SKM-1 treated with dmso at 0.1 percent for 144 hours (cell line): ENCODE measurements around the gene GNB1L.

Source experiments
- DNase-seq: peaks from one replicate; lab custom pipeline; 2025; ENCODE audit not compliant: unreplicated experiment; lab: John Stamatoyannopoulos, UW

Gene GNB1L, protein sequence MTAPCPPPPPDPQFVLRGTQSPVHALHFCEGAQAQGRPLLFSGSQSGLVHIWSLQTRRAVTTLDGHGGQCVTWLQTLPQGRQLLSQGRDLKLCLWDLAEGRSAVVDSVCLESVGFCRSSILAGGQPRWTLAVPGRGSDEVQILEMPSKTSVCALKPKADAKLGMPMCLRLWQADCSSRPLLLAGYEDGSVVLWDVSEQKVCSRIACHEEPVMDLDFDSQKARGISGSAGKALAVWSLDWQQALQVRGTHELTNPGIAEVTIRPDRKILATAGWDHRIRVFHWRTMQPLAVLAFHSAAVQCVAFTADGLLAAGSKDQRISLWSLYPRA

DNA sequence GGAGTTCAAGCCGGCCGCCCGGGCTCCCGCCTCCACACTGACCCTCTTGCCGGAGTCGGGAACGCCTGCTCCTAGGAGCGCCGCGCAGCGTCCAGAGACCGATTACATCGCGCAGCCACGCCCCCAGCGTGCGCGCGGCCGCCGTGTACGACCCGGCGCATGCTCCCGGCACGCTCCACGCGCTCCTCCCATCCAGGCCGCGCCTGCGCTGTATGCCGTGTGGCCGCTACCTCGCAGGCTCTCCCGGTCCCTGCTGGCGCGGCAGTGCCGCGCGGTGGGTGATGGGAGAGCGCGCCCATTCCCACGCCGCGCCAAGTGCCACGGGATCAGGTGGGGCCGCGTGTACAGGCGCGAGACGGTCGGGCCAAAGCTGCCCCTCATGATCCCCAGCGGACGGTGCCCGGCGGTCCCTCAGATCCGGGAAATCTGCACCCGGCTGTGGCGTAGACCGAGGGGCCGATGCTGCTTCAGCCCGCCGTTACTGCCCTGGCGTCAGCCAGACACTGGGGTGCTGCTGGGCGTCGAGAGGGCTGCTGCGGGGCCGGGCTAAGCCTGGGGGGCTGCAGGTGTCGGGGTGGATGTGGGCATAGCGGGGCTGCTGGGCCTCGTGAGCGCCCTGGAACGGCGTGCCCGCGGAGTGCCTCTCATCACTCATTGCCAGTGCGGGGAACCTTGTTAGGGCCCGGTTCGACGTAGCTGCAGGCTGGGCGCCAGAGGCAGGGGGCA lies at the start of gene GNB1L, which contains the start of gene RTL10:
Gene GNB1L (minus strand): TSS at position 97 of the 726 bp plus-strand sequence. CDS start 33,519 bp downstream, outside the sequence.
Gene RTL10 (minus strand): TSS at position 97 of the 726 bp plus-strand sequence. CDS start 2,613 bp downstream, outside the sequence.
- peak; percentile 90 for DNase-seq

DNA sequence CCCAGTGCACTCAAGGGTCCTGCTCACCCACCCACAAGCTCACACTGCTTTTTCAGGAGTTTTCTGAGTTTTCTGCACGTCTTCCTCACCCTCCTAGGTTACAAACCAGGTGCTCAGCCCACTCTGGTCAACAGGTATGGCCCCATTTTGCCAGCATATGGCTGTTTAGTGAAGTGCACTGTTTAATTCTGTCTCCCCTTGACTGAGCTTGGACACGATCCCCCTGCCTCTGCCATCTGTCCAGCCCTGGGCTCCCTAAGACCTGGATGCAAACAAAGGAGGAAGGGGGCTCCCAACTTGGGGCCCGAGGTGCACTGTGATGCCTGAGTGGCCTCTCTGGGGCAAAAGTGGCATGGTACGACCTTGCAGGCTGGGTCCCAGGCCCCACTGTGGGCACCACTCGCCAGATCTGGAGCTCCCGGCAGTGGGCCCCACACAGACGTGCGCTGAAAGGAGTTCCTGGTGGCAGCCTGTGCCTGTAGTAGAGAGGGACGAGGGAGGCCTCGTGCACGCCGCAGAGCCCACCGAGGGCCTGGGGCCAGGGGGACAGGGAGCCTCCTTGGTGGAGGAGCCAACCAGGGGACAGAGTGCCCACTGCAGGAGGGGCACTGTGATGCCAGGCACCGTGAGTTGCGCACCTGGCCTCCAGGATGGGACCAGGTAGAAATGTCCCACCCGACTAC lies 49.6 kb upstream of the GNB1L start:
- no peak for DNase-seq

DNA sequence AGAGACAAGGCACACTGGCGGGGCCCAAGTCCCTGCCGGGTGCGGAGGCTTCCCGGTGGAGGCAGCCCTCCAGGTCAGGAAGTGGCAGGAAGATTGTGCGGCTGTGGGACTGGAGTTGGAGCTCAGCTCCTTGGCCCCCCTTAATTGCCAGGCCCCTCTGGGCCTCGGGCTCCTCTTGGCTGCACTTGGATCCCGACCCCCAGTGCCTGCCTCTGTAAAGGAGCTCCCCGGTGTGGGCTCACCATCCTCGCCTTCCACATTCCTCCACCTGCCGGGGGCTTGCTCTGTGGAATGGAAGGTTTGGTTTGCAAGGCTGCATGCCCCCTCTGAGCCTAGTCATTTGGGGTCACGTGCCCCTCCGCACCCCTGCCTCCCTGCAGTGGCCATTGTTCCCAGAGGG lies 48.8 kb upstream of the GNB1L start:
- no peak for DNase-seq

DNA sequence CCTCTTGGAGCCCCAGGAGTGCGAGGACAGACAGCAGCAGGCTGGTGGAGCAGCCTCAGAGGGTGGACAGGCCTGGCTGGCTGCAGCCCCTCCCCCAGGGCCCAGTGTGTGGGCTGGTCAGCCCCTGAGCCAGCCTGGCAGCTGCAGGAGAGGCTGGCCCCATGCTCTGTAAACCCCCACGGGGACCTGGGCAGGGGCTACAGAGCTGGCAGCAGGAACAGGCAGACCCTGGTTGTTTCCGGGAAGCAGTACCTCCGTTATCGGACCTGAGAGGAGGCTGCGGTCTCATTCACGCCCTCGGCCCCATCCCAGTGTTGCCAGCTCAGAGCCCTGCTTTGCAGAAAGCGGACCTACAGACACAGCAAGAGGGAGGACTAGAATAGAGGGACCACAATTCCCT lies 48.4 kb upstream of the GNB1L start:
- no peak for DNase-seq

DNA sequence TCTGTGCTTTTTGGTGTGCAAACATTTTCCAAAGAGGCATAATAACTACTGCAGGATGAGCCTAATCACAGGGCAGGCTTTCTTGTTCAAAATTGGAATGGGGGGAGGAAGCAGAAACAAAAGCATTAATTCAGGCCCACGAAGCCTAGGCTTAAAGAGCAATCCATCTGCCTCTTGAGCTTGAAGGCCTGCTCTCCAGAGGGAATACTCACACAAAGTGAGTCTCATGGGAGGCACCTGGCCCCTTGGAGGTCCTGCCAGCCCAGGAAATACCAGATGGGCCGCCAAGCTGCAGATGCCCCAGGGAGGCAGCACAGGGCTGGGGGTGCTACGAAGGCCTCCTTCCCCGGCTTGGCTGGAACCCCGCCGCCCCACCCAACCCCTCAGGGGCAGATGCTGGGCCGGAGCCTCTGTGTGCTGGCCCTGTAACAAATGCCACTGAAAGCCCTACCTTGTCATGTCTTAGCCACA lies 47.6 kb upstream of the GNB1L start:
- no peak for DNase-seq

DNA sequence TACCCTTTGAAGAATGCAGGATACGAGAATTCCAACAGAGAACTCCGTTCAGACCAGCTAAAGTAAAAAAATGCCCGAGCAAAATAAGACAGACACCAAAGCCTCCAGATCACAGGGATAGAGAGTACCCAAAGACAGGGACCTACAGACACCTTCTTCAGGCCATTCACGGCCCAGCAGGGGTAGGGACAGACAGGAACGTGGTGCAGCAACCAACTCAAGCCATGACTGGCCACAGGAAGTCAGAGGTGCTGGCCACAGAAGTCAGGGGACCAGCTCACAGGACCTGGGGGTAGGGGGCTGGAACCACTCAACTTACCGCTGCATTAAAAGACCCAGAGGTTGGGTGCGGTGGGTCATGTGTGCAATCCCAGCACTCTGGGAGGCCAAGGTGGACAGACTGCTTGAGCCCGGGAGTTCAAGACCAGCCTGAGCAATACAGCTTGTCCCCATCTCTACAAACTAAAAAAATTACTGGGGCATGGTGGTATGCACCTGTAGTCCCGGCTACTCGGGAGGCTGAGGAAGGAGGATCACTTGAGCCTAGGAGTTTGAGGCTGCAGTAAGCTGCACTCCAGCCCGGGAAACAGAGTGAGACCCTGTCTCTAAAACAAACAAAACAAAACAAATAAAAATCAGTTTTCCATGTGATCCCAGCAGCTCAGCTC lies 47.0 kb upstream of the GNB1L start:
- no peak for DNase-seq

DNA sequence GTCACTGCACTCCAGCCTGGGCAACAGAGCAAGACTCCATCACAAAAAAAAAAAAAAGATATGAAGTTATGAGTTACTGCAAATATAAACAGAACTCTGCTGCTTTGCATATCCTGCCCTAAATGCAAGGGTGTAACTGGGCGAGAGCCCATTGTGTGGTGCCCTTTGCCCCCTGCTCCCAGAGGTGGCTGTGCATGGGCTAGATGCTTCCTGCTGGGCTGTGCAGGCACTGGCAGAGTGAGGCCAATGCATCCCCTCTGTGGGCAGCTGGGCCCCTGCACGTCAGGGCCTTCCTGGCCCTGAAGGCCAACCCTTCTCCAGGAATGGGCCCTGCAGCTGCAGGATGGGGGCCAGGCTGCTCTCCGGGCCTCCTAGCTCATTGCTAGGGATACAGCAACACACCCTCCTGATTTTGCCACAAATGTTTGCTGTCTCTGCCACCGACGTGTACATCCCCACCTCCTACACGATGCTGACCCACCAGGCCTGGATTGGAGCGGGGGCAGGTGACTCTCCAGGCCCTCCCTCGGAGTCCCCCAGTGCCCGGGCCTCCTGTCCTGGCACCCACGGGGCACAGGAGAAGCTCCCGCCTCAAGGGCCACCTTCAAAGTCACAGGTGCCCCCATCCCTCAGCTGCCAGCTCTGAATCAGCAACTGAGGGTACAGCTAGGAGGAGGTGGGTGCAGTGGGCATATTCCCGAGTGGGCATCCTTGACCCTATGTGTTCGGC lies 46.2 kb upstream of the GNB1L start:
- no peak for DNase-seq

DNA sequence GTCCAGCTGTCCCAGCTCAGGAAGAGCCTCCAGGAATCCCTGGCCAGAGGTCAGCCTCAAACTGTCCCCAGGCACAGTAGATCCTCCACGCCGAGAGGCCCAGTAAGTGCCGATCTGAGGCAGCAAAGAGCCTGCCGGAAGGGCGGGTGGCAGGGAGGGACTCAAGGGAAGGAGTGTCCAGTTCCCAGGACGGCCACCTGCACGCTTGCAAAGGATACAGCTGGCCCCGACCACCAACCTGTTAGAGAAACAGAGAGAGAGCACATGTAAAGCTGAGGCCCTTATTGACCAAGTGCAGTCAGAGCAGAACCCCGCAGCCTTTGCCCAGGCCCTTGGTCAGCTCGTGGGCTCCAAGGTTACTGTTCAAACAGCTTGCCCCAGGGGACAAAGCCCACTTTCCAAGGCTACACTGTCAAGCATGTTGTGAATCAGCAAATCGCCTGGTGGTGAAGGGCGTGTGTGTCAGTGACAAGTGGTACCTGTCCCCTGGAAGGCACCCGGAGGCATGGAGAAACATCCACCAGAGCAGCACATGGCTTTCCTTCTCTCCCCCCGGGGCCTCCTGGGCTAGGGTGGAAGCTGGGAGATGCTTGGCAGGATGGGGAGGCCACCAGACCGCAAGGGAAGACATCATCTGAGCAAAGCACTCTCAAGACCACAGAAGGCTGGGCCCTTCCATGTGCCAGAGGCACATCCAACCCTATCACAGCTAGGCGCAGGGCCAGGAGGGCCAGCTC lies 44.3 kb upstream of the GNB1L start:
- no peak for DNase-seq

DNA sequence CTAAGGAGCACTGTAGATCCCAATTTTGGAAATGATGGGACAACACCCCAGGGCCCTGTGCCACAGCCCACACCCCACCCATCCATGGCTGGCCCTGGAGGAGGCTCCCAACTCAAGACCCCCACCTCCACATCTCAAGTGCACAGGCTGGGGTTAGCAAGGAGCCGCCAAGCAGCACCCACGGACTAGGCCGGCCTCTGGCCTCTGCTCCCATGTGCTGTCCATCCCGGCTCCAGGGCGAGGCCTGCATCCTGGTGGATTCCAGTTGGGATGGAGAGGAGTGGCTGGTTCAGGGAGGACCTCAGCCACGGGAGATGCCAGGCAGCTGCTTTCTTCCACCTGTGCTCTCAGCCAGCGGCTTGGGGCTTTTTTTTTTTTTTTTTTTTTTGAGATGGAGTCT lies 43.5 kb upstream of the GNB1L start:
- no peak for DNase-seq

DNA sequence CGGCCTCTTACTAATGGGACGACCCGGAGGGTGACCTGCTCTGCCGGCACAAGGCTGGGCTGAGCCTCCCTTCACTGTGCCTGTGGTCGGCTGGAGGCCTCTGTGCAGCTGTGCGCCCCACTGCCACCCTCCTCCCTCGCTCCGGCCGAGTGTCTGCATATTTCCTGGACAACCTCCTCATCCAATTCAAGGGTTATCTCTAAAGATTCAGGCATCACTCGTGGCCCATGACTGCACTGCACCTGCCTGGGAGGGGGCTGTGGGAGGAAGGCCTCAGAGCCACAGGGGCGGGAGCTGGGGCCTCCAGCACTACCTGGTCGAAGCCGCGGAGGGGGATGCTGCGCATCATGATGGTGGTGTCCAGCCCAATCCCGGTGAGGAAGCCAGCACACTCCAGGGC lies 43.1 kb upstream of the GNB1L start:
- no peak for DNase-seq

DNA sequence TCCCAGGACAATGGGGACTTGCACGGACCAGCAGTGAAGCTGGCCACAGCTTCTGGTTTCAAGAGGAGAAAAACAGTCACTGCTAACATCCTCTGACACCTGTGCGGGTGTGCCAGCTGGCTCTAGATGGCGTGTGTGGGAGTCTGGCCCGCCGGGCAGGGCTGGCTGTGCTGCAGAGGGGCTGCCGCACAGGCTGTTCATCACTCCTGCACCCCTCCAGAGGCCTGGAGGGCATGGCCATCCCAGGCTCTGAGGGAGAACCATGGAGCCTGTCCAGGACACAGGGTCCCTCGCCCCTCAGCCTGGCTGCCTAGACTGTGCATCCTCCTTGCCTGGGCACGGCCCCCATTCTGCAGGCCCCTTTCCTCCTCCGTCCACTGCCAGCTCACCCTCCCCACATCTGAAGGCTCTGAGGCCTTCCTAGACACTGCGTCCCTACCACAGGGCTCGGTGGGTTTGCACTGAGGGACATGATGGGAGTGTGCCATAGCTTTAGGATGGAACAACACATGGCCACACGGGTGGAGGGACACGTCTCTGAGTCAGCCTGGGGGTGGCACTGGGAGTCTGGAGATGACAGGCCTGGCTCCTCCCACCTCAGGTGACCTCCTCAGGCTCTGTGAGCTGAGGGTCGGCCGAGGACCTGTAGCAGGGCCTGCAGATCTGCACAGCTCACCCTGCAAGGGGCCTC lies 42.1 kb upstream of the GNB1L start:
- DNase-seq = no peak

DNA sequence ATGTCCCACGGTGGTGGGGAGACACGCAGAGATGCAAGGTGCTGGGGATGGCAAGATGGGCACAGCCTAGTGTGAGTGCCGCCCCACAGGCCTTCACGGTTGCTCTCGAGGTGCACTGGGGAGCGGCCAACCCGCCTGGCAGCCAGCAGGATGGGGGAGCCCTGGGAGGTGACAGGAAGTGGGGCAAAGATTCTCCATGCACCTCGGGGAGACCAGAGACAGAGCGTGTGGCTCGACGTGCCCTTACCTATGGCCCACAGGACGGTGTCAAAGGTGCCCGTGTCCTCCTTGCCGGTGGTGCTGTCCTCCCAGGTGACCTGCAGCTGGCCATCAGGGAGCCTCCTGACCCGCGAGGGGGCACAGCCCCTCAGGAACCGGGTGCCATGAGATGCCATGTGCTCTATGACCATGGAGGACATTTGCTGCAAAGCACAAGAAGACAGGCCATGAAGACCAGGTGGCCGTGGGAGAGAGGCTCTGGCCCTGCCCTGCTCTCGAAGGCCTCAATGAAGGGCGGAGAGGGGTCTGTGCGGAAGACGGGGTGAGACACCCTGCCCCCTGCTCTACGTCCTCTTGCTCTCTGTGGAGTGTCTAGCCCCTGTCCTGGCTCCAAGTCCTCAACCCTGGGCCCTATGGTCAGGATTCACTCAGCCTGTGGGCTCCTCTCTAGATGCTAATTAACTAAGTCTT lies 40.6 kb upstream of the GNB1L start:
- no peak for DNase-seq

DNA sequence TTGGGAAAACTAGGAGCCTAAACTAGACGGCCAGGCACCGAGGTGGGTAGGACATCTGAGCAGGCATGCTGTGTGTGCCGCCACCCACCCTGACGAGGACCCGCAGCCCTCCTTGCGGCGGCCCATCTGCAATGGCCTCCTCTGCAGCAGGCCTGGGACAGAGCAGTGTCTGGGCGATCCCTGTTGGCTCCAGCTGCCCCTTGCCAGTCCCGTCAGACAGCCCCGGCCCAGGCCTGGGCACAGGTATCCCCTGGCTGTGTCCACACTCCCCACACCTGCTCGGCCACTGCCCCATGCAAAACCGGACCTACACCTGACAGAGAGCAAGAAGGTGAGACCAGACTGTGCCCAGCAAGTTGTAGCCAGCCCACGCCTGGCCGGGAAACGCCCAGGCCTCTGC lies 38.7 kb upstream of the GNB1L start:
- DNase-seq = no peak

DNA sequence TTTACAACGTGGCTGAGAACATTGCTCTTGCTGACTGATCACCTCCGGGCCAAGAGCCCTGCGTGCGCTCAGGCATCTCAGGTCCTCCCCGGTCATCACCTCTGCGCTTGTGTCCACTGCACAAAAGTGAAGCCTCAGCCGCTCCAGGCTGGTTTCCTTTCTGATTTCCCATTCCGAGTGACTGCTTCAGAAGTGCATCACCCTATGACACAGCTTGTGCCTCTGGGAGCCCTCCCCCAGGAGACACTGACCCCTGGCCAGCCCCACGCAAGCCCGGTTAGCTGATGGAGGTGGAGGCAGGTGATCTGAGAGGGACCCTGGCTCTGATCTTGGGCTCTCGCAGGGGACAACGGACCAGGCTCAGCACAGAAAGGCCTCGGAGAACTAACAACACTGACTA lies 38.3 kb upstream of the GNB1L start:
- DNase-seq = no peak

DNA sequence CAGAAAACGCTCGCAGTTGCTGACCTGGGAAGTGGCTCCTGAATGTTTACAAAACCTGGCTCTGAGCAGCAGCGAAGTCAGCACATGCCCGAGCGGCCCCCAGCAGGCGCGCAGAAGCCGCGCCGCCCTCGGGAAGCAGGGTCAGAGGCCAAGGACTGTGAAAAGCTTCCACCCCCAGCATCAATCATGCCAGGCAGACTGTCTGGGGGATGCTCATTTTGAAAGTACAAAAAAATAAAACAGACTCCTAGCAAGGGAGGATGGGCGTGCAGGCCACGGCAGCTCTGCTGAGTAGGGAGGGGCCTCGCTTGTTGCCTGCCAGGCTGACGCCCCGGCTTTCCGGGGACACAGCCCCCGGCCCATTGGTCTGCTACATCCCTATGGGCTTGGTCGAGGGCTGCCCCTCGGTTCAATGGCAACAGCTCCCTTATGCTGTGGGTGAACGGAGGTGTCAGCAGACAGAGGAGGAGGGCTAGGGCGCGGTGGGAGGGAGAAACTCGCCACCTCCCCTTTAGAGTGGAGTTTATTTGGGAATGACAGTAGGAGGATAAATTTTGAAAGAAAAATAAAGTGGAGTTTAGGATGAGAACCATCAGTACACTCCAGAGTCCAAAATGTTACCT lies 37.7 kb upstream of the GNB1L start:
- no peak for DNase-seq

DNA sequence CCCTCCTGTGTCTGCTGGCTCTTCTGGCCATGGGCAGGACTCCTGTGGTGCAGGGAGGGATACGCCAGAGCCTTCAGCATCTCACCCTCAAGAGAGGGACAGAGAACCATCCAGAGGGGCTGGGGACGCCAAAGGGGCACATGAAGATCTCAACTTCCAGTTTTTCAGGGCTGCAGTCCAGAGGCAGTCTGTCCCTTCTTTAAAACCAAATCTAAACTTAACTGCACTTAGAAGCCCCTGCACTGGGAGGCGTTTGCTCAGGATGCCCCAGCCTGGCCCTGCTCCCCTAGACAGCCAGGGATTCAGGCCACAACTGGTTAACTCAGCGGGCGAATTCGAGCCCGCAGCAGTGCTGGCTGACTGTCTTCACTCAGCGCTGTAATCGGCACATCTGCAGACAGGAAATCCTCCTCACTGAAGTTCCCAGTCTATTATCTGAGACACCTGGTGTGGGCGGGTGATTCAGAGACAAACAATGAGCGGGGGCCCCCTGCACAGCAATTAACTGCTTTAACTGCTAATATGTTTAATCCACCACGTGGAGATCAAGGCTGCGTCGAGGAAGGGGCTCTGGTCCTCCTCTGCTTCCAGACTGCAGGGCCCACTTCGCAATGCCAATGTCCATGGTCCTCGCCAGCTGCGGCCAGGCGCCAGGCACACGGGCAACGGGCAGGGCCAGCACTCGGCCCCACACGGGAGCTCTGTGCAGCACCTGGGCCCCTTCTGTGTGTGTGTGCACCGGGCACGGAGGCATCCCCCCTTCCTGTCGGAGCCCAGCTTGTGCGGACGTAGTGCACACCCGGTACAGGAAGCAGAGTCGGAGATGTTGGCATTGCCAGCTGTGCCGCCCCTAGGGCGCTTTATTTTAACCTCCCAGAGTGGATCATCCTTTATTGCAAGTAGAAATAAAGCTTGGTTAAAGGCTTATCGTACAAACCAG lies 36.9 kb upstream of the GNB1L start:
- DNase-seq = peak; percentile 31
